Measurements from ENCODE around the gene YY1.

GRCh38 chr14:100293497-100294212 is 54.7 kb downstream of the YY1 start:
- no peak for TF ChIP-seq CTCF (conservative IDR thresholded peaks at IDR 0.05 in 1 of 2, IDR thresholded peaks at IDR 0.05 in 1 of 2; ENCODE audit: low read depth in 1 of 2, low read length in 2 of 2)
- no peak for TF ChIP-seq EZH2 (IDR thresholded peaks at IDR 0.05; ENCODE audit: low read length, missing control alignments)
